ENCODE results near the gene CDR2. TPM values are rescaled to one million over a fixed set of nuclear protein-coding genes. Genes with fewer than 3 reads are reported as not detected.

The CDR2 gene
- polyA plus RNA-seq, 3 donors, result 2.5 to 5.9 (median 4.8) TPM

DNA sequence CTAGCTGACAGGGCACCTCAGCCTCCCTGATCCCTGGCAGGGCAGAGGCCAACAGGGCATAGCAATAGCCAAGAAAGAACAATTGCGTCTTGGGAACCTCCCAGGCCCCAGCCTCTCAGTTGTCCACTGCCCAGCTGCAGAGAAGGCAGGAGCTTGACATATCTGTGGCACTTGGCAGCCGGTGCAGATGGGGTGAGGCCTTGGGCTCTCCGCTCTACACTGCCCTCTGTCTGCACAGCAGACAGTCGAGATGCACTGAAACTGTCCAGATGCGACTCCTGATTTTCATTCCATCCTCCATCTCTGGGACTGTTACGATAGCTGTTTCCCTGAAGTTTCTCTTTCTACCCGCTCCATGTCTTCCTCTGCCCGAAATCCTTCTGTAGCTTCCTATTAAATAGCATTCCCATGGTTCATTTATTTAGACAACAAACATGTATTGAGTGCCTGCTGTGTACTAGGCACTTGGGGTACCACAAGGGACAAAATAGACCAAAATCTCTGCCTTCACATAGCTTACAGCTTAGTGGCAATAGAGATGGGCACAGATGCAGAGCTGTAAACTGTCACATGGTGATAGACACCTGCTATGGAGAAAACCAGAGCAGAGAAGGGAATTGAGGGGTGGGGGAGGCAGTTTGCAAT lies 73.9 kb downstream of the CDR2 start:
- H3K9me3 ChIP-seq (replicated peaks in 1 of 2; ENCODE audit: control insufficient read depth in 1 of 2, insufficient read depth in 1 of 2, low read length in 2 of 2), result no peaks in the 10 kb centered on the region
- no peak overlapping the region for H3K4me3 ChIP-seq (replicated peaks in 1 of 3; ENCODE audit: low read depth in 2 of 3, low read length in 3 of 3)
- Mint-ChIP-seq H3K9me3 (peaks cover 0 to 2% (median 0%) of the 10 kb centered on the region in 7 donors), H3K27me3 (ENCODE audit: low read depth in 3 of 3) (peaks cover 0 to 2% (median 0%) of the 10 kb centered on the region in 3 donors), H3K36me3 (peaks cover 32 to 48% of the 10 kb centered on the region in 2 donors), H3K4me3 (peak overlapping the region in 1 of 2 donors; percentile 26), H3K27ac (peak overlapping the region in 4 of 7 donors; percentile 3 to 74 (median 46)), H3K4me1 (peaks cover 28% of the 10 kb centered on the region)
- TF ChIP-seq, protein P1, sequence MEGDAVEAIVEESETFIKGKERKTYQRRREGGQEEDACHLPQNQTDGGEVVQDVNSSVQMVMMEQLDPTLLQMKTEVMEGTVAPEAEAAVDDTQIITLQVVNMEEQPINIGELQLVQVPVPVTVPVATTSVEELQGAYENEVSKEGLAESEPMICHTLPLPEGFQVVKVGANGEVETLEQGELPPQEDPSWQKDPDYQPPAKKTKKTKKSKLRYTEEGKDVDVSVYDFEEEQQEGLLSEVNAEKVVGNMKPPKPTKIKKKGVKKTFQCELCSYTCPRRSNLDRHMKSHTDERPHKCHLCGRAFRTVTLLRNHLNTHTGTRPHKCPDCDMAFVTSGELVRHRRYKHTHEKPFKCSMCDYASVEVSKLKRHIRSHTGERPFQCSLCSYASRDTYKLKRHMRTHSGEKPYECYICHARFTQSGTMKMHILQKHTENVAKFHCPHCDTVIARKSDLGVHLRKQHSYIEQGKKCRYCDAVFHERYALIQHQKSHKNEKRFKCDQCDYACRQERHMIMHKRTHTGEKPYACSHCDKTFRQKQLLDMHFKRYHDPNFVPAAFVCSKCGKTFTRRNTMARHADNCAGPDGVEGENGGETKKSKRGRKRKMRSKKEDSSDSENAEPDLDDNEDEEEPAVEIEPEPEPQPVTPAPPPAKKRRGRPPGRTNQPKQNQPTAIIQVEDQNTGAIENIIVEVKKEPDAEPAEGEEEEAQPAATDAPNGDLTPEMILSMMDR (IDR thresholded peaks at IDR 0.05), result peak; percentile 45
- H3K36me3 ChIP-seq (replicated peaks in 1 of 2; ENCODE audit: control insufficient read depth in 1 of 2, insufficient read depth in 2 of 2, low read length in 2 of 2), result peaks cover 28 to 35% of the 10 kb centered on the region in 2 donors
- no peak overlapping the region for H3K9ac ChIP-seq (ENCODE audit: insufficient read depth, low read length, poor library complexity, severe bottlenecking)
- WGBS (ENCODE audit: insufficient coverage), result 65% methylated on average over 6 of the region's 8 CpGs
- no peak overlapping the region for H2AFZ ChIP-seq (ENCODE audit: insufficient read depth, low read depth, low read length, poor library complexity, severe bottlenecking)
- intact Hi-C loops (cut with micrococcal nuclease), result no loop called here
- DNase-seq, result peak in 1 of 3 donors; percentile 5
- H3K27ac ChIP-seq (ENCODE audit: low read depth in 1 of 2, low read length in 2 of 2), result peak overlapping the region in 1 of 2 donors; percentile 11
- H3K79me2 ChIP-seq (ENCODE audit: insufficient read depth, low read length), result peaks cover 49% of the 10 kb centered on the region
- H4K20me1 ChIP-seq (ENCODE audit: insufficient read depth, low read length), result peaks cover 47% of the 10 kb centered on the region
- H3K4me1 ChIP-seq (ENCODE audit: control insufficient read depth in 1 of 2, insufficient read depth in 2 of 2, low read length in 2 of 2), result peaks cover 20 to 25% of the 10 kb centered on the region in 2 donors
- no peak overlapping the region for H3K4me2 ChIP-seq (replicated peaks; ENCODE audit: extremely low read depth, low read length, poor library complexity, severe bottlenecking)
- H3K27me3 ChIP-seq (ENCODE audit: control insufficient read depth in 2 of 2, insufficient read depth in 2 of 2, low read length in 2 of 2), result no peaks in the 10 kb centered on the region

DNA sequence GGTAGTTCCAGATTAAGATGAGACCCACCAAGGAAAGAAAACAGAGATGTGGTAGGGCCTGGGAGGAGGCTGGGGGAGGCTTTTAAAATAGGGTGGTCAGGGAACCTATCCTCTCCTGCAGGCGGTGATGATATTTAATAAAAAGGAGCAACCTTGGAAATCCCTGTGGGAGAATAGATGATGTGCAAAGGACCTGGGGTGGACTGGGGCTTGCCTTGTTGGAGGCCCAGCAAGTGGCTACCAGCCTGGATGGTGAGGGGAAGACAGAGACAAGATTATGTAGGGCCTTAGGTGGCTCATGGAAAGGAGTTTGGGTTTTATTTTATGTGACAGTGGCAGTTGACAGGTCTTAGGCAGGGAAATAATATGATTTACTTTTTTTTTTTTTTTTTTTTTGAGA lies 75.4 kb downstream of the CDR2 start:
- Histone ChIP-seq H3K9me3 (replicated peaks in 1 of 2; ENCODE audit: control insufficient read depth in 1 of 2, insufficient read depth in 1 of 2, low read length in 2 of 2) (no peaks in the 10 kb centered on the region), H3K4me2 (replicated peaks; ENCODE audit: extremely low read depth, low read length, poor library complexity, severe bottlenecking) (peak overlapping the region; percentile 80), H3K27ac (ENCODE audit: low read depth in 1 of 2, low read length in 2 of 2) (peak overlapping the region in 1 of 2 donors; percentile 85), H3K4me3 (replicated peaks in 1 of 3; ENCODE audit: low read depth in 2 of 3, low read length in 3 of 3) (no peak overlapping the region), H2AFZ (ENCODE audit: insufficient read depth, low read depth, low read length, poor library complexity, severe bottlenecking) (no peak overlapping the region), H3K4me1 (ENCODE audit: control insufficient read depth in 1 of 2, insufficient read depth in 2 of 2, low read length in 2 of 2) (peaks cover 20 to 25% of the 10 kb centered on the region in 2 donors), H3K27me3 (ENCODE audit: control insufficient read depth in 2 of 2, insufficient read depth in 2 of 2, low read length in 2 of 2) (no peaks in the 10 kb centered on the region), H3K79me2 (ENCODE audit: insufficient read depth, low read length) (peaks cover 49% of the 10 kb centered on the region), H4K20me1 (ENCODE audit: insufficient read depth, low read length) (peaks cover 47% of the 10 kb centered on the region), H3K9ac (ENCODE audit: insufficient read depth, low read length, poor library complexity, severe bottlenecking) (no peak overlapping the region), H3K36me3 (replicated peaks in 1 of 2; ENCODE audit: control insufficient read depth in 1 of 2, insufficient read depth in 2 of 2, low read length in 2 of 2) (peaks cover 13 to 21% of the 10 kb centered on the region in 2 donors)
- 100% methylated on average over 1 of the region's 1 CpG for WGBS (ENCODE audit: insufficient coverage)
- TF ChIP-seq, protein P1 (IDR thresholded peaks at IDR 0.05), result no peak
- peaks cover 21 to 33% of the 10 kb centered on the region in 2 donors for H3K36me3 Mint-ChIP-seq
- H3K9me3 Mint-ChIP-seq, result peaks cover 0 to 2% (median 0%) of the 10 kb centered on the region in 7 donors
- no peak overlapping the region for H3K4me3 Mint-ChIP-seq
- intact Hi-C loops (cut with micrococcal nuclease), result loop anchor here (5.0 to 10.0 kb wide), 2 partner anchors 297 to 644 kb away; partner anchors contain the start of genes IGSF6 (in 2 of the 2) and PDZD9 (in 2 of the 2)
- DNase-seq, result no peak
- H3K4me1 Mint-ChIP-seq, result peaks cover 28% of the 10 kb centered on the region
- peak overlapping the region in 3 of 7 donors; percentile 92 to 95 (median 94) for H3K27ac Mint-ChIP-seq
- H3K27me3 Mint-ChIP-seq (ENCODE audit: low read depth in 3 of 3), result peaks cover 0 to 2% (median 0%) of the 10 kb centered on the region in 3 donors
